Right cardiac atrium (tissue), 5 donors: Measurements from ENCODE around the gene ZBTB38. TPM values are rescaled to one million over a fixed set of nuclear protein-coding genes. Genes with fewer than 3 reads are reported as not detected.

ENCODE experiments used
- ATAC-seq, 2 donors: fragments of 200-7000 bp; cut with Tn5 transposase; one replicate each; pipeline versions ENCODE4 v1.8.0 to v1.9.1; 2020; ENCODE audit warnings: moderate library complexity in 2 of 2, mild to moderate bottlenecking in 1 of 2
- DNase-seq, 3 donors: peaks; one replicate each; pipeline ENCODE4 v3.0.0-alpha.2; 2020
- H3K27ac ChIP-seq: one replicate; pipeline ENCODE4 v1.5.1; 2013; ENCODE audit warnings: mild to moderate bottlenecking, low read length, control low read depth, moderate library complexity
- H3K27me3 ChIP-seq: one replicate; pipeline ENCODE4 v1.6.1; 2013; ENCODE audit not compliant: control insufficient read depth, insufficient read depth
- H3K4me1 ChIP-seq: one replicate; pipeline ENCODE4 v1.6.1; 2013; ENCODE audit warnings: low read length; ENCODE audit not compliant: control insufficient read depth, insufficient read depth
- H3K4me3 ChIP-seq: one replicate; pipeline ENCODE4 v1.5.1; 2013; ENCODE audit warnings: low read length, control low read depth
- H3K9me3 ChIP-seq: one replicate; pipeline ENCODE4 v1.6.1; 2013; ENCODE audit warnings: low read length; ENCODE audit not compliant: control insufficient read depth
- WGBS: extraction: QIAGEN DNeasy Blood & Tissue Kit; methylation state at CpG from one replicate; pipeline ENCODE4 v1.1.7; 2013; 5-methylcytosine and 5-hydroxymethylcytosine counted together
- intact Hi-C, 4 donors: fragments of 100-400 bp; cut with DNase I; formaldehyde crosslinking; loops; one replicate each; pipeline versions ENCODE4 v1.11.0 to v1.14.0; 2022 to 2023
- polyA plus RNA-seq: library from polyadenylated mRNA; stranded (reverse); fragments of 200-250 nt; gene quantifications from one replicate; pipeline ENCODE4 v1.2.3, GENCODE V29; 2013
- total RNA-seq, 4 donors: library from RNA; stranded (reverse); fragmentation: NEBNext Ultra II Directional; extraction: Animal tissue kit (Norgen Biotek cat#: 25700); gene quantifications; one replicate each; pipeline ENCODE4 v1.2.1, GENCODE V29; 2021
- donor health status: healthy with polysubstance abuse.
- donor health status: DM: no; HTN: yes; CAD: no.
- donor health status: DM: no; HTN: no; CAD: no.
- donor health status: DM: no; HTN: yes; CAD: no; lungs with severe emphysema.
- donor health status: DM: yes; HTN: yes; CAD: no.

Gene ZBTB38
- total and polyA plus RNA-seq, 5 donors, result 14.6 to 76.9 (median 71.5) TPM

DNA sequence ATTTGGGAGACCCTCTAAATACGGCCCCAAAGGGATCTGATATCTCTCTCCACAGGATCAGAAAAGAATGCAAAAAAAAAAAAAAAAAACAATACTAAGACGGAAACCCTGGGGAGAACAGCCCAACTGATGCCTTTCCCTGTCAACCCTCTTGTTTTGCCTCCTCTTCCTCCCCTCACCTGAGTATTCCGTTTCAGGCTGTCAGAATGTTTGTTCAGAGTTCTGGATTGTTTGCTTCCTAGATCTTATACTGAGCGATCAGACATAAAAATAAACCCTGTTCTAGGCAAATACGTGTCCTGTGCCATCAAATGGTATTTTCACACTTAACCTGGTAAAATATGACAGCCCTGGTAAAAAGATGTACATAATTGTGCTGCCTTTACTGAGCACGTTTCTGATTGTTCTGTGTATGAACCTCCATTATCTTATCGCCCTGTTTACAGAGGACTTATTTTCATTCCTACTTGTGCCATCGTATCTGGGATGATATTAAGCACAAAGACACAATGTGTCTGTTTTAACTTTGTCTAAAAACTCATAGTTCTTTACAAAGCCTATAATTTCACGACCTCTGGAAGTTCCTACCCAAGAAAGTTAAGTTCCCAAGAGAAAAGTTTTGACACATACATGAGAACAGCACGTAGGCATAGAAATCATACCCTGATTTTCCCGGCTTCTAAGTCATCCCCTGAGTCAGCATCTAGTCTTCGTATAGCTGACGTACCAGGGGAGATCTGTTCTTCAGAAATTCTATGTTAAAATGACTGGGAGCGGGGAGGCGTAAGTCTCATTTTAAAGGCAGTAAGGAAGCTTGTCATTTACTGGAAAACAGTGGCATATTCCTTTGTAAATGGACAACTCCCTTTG lies 856 bp downstream of the ZBTB38 start:
- no peak for DNase-seq
- Histone ChIP-seq H3K4me3 (peak overlapping the region; percentile 46), H3K27ac (peak overlapping the region; percentile 99), H3K4me1 (peaks cover 9% of the 10 kb centered on the region), H3K9me3 (no peaks in the 10 kb centered on the region), H3K27me3 (no peaks in the 10 kb centered on the region)
- intact Hi-C loops, result loop anchor here in 1 of 4 donors (5.0 to 10.0 kb wide), 3 partner anchors 33 to 196 kb away; no protein-coding TSS in a partner anchor
- no peak for ATAC-seq
- 53% methylated on average over 15 of the region's 15 CpGs for WGBS

DNA sequence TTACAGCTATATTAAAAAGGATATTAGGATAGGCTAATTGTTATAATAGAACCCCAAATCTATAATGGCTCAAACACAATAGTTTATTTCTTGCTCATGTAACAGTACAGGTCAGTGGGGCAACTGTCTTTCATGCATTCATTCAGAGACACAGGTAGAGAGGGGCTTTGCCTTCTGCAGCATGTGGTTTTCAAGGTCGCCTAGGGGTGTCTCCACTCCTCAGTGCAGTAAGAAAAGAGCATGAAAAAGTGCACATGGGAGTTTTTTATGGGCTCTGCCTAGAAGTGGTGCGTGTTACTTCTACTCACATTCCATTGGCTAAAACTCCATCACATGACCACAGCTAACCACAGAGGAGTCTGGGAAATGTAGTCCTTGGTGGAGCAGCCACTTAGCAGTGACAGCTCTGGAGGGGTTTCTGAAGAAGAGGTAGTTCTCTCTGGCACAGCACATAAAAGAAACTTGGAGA lies 1.8 kb downstream of the ZBTB38 start:
- peak in 1 of 3 donors; percentile 16 for DNase-seq
- ATAC-seq, result peak; percentile 72 to 86
- 9% methylated on average over 2 of the region's 2 CpGs for WGBS

DNA sequence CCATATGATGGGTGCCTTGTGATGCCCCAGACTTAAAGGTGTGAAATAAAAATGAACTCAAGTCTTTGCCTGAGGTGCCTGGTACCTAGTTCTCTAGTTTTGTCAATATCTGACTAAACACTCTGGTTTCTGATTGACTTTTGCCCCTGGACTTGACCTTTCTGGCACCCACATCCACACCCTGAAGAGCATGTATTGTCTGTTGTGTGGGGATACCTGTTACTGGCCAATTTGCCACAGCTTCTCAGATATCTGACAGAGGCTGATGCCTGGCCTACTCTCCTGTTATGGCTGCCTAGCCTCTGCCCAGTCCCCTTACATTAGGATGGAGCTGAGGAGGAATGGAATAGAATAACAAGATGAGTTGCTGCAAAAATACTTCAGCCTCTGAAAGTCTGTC lies 3.6 kb downstream of the ZBTB38 start:
- no peak for ATAC-seq
- Histone ChIP-seq H3K4me3 (no peak overlapping the region), H3K27me3 (no peaks in the 10 kb centered on the region), H3K27ac (no peak overlapping the region), H3K4me1 (peaks cover 8% of the 10 kb centered on the region), H3K9me3 (no peaks in the 10 kb centered on the region)
- intact Hi-C loops, result no loop called here
- DNase-seq, result no peak

More for the DNA sequence above, 1.8 kb downstream of the ZBTB38 start:
- Histone ChIP-seq H3K9me3 (no peaks in the 10 kb centered on the region), H3K4me3 (peak overlapping the region; percentile 46), H3K4me1 (peaks cover 9% of the 10 kb centered on the region), H3K27ac (no peak overlapping the region), H3K27me3 (no peaks in the 10 kb centered on the region)
- intact Hi-C loops, result no loop called here

DNA sequence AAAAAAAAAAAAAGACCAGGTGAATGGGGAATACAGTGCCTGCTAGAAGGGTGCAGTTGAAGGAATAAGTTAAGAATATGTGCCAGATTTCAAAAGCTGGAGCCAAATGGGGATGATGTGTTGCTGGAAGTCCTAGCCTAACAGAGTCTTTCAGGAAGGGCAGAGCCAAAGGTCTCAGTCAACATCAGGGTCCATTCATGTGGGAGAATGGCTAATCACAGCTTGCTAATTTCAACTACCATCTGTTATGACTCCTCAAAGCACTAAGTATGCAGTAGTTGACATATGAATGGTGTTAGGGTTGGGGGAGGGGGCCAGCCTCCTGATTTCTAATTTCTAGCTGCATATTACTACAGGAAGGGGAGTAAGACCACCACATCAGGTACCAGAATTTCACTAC lies 4.4 kb downstream of the ZBTB38 start:
- H3K27ac ChIP-seq, result no peak overlapping the region
- no peaks in the 10 kb centered on the region for H3K27me3 ChIP-seq
- H3K9me3 ChIP-seq, result no peaks in the 10 kb centered on the region
- ATAC-seq (no peak), DNase-seq (no peak)
- peaks cover 10% of the 10 kb centered on the region for H3K4me1 ChIP-seq
- H3K4me3 ChIP-seq, result no peak overlapping the region
- intact Hi-C loops, result no loop called here

DNA sequence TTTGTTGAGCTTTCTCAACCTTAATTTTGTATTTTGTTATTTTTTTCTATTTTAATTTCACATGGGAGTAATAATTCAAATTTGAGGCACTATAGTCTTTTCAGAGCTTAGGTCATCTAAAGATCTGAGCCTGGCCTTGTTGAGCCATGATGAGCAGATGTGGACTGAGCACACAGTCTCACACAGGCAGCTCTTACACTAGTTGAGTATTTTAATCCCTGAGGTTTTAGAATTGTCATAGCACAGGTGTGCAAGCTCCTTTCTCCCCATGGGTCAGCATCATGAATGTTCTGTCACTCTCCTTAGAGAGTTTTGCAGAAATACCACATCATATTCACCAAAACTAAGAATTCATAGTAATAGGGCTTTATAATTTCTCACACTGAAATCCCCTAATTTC lies 4.9 kb downstream of the ZBTB38 start:
- Histone ChIP-seq H3K27me3 (no peaks in the 10 kb centered on the region), H3K9me3 (no peaks in the 10 kb centered on the region), H3K4me1 (peaks cover 6% of the 10 kb centered on the region), H3K4me3 (no peak overlapping the region), H3K27ac (no peak overlapping the region)
- ATAC-seq (no peak), DNase-seq (no peak)
- intact Hi-C loops, result no loop called here

DNA sequence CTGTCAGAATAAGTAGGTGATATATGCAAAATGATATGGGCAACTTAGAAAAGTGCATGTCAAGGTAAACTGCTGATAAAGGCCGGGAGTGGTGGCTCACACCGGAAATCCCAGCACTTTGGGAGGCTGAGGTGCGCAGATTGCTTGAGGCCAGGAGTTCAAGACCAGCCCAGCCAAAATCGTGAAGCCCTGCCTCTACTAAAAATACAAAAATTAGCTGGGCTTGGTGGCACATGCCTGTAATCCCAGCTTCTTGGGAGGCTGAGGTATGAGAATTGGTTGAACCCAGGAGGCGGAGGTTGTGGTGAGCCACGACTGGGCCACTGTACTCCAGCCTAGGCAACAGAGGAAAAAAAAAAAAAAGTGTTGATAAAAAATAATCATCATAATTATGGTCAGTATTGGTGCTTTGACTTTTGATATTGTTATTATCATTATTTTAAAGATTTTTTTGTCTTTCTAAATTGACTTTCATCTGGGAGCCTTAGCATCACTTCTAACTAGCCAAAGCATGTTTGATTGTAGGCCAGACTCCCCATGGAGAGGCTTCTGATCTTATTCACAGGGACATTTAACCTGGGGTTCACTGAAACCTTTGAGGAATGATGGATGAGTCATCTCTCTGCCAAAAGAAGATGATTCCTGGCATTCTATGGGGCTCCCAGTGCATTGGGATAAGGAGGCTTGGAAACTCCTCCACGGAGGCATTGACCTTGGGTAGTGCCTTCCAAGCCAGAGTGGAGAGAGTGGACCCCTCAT lies 5.6 kb downstream of the ZBTB38 start:
- Histone ChIP-seq H3K27me3 (no peaks in the 10 kb centered on the region), H3K4me1 (peaks cover 2% of the 10 kb centered on the region), H3K9me3 (no peaks in the 10 kb centered on the region), H3K4me3 (no peak overlapping the region), H3K27ac (no peak overlapping the region)
- intact Hi-C loops, result no loop called here
- ATAC-seq (no peak), DNase-seq (no peak)
- 91% methylated on average over 7 of the region's 7 CpGs for WGBS

DNA sequence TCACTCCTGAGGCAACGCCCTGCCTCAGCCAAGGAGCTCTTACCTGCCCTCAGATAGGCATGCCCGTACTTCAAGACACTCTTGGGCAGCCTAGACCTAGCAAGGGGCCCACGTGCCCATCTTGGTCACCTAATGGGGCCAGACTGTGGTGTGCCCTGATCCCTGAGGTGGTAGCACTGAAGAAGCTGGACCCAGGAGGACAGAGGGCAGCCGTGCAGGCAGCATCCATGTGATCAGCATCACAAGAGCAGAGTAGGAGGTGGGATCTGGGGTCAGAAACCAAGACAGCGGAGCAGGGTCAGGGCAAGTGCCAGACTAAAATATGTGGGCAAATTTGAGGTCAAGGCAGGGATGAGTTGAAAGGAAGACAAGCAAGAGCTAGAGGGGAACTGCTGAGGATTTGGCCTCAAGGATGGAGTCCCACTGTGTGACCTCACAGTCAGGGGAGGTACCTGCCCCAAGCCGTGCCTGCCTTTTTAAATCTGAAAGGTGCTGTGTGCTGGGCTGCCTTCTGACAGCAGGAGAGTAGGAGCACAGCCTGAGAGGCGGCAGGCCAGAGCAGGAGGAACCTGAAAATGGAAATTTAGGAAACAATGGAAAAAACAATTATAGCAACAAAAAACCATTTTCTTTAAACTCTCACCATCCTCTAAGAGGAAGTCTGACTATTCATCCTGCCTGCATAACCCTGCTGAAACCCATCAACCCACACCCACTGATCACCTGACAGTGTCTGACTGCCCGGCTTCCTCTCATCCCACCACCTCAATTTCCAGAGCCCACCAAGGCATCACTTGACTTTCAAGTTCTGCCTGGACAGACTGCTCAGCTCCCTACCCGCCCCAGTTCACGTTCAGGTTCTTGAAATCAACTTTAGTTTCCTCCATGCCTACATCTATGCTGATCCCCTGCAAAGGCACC lies 7.3 kb downstream of the ZBTB38 start:
- WGBS, result 94% methylated on average over 10 of the region's 10 CpGs
- no peaks in the 10 kb centered on the region for H3K27me3 ChIP-seq
- no peak overlapping the region for H3K27ac ChIP-seq
- DNase-seq (no peak), ATAC-seq (no peak)
- H3K9me3 ChIP-seq, result no peaks in the 10 kb centered on the region
- H3K4me1 ChIP-seq, result peaks cover 2% of the 10 kb centered on the region
- no peak overlapping the region for H3K4me3 ChIP-seq
- intact Hi-C loops, result no loop called here

DNA sequence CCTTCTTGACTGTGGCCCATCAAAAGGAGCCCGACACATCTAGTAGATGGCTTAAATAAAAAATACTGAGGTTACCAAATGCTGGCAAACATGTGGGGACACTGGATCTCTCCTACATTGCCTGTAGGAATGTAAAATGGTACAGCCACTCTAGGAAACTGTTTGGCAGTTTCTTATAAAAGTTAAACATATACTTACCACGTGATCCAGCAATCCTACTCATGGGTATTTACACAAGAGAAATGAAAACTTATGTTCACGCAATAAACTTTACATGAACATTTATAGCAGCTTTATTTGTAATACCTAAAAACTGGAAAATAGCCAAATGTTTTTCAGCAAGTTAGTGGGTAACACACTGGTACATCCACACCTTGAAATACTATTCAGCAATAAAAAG lies 9.1 kb downstream of the ZBTB38 start:
- 97% methylated on average over 3 of the region's 3 CpGs for WGBS
- Histone ChIP-seq H3K4me1 (peaks cover 2% of the 10 kb centered on the region), H3K27ac (no peak overlapping the region), H3K9me3 (no peaks in the 10 kb centered on the region), H3K4me3 (no peak overlapping the region), H3K27me3 (no peaks in the 10 kb centered on the region)
- ATAC-seq (no peak), DNase-seq (no peak)
- intact Hi-C loops, result no loop called here

DNA sequence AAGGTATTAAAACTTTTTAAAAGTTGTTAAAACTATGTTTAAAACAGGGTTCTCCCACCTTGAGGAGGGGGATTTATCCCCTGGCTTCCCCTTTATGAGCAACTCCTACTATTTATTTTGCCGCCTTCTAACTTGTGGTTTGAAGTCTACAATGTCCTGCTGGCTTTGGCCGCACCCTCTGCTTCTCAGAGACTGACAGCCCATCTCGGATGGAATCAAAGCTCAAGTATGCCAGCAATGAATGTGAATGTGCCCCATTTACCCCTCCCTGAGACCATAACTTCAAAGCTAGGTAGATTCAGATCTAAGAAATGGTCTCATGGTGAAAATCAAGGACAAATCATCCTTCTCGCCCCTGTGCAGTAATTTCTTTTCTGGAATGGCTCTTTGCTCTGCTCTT lies 10.3 kb downstream of the ZBTB38 start:
- DNase-seq (no peak), ATAC-seq (no peak)
- 91% methylated on average over 4 of the region's 4 CpGs for WGBS
- Histone ChIP-seq H3K4me3 (no peak overlapping the region), H3K27ac (no peak overlapping the region), H3K4me1 (peaks cover 2% of the 10 kb centered on the region), H3K27me3 (no peaks in the 10 kb centered on the region), H3K9me3 (no peaks in the 10 kb centered on the region)
- intact Hi-C loops, result no loop called here

DNA sequence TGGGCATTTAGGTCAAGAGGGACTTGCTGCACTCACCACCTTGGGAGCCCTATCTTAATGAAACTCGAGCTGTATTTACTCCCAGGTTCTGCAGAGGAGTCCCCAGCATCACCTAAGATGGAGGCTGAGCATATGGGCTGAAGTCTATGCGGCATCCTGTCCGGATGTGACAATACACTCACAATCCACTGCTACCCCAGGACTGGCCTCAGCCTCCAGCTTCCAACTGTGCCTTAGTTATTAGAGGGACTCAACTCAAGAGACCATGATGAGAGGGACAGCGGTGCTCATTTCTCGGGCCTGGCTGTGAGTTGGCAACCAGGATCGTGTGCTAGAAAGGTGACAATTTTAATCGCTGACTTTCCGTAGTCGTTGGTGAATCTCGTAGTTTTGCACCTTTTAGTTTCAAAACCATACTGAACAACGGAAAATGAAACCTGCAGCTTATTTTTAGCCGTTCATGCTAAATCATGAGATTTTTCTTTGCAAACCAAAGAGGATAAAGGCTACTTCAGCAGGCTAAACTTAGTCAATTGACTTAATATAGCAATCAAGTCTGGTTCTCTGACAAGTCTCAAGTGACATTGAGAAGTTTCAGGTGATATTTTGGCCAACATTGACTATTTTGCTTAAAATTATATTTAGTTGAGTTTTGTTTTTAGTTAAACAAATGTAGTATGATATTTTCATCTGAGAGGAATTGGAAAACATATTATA lies 11.1 kb downstream of the ZBTB38 start:
- DNase-seq, result no peak
- intact Hi-C loops, result no loop called here
- 92% methylated on average over 12 of the region's 12 CpGs for WGBS
- ATAC-seq, result no peak
- Histone ChIP-seq H3K27ac (no peak overlapping the region), H3K9me3 (no peaks in the 10 kb centered on the region), H3K4me3 (no peak overlapping the region), H3K27me3 (no peaks in the 10 kb centered on the region), H3K4me1 (peaks cover 2% of the 10 kb centered on the region)
